HCT116 (cell line): ENCODE results near the gene SNHG17. TPM values are rescaled to one million over a fixed set of nuclear protein-coding genes. Genes with fewer than 3 reads are reported as not detected.

Experiments used
- ATAC-seq: fragments of 200-7000 bp; cut with Tn5 transposase; 2 replicates; pipeline ENCODE4 v1.9.1; 2020; ENCODE audit warnings: mild to moderate bottlenecking, moderate library complexity
- BruUV-seq: library from RNA; stranded (reverse); fragments of 400-500 nt; replicated peaks from 2 replicates; lab custom pipeline; 2021; lab: Mats Ljungman, UMichigan
- CTCF ChIA-PET: fragments of 300-600 bp; sonication (Branson Sonifier 250); formaldehyde crosslinking; loops from one replicate; lab custom pipeline; 2021; ENCODE audit warnings: antibody characterized with exemption; lab: Charles Lee
- POLR2A ChIA-PET: fragments of 300-600, 350-600 bp; sonication (Branson Sonifier 250); formaldehyde crosslinking; loops from one replicate; lab custom pipeline; 2021; ENCODE audit warnings: antibody characterized with exemption; lab: Charles Lee
- RAD21 ChIA-PET, 2 experiments: fragments of 300-600 bp; sonication (Branson Sonifier 250); formaldehyde crosslinking; loops; one replicate each; lab custom pipeline; 2023; ENCODE audit warnings: low total read pairs in 2 of 2; ENCODE audit not compliant: uncharacterized antibody in 2 of 2, unreplicated experiment in 2 of 2, low non-redundant PET in 1 of 2; lab: Charles Lee
- DNase-seq: peaks from one replicate; pipeline ENCODE4 v3.0.0-alpha.2; 2010; ENCODE audit warnings: low read depth, low spot score
- H2AFZ ChIP-seq: fragments of 200-600 bp; shearing (Covaris generic), sonication (generic); 2 replicates; pipeline ENCODE4 v1.6.1; 2017; ENCODE audit warnings: low read depth, mixed run types, mixed read lengths, antibody characterized with exemption, low read length; ENCODE audit not compliant: poor library complexity, severe bottlenecking
- H3K27ac ChIP-seq: 2 replicates; pipeline ENCODE4 v1.5.1; 2012; ENCODE audit warnings: low read depth, low read length
- H3K27me3 ChIP-seq: fragments of 200-600 bp; sonication (generic); 2 replicates; pipeline ENCODE4 v1.6.1; 2016; ENCODE audit warnings: mixed run types, low read length, mixed read lengths; ENCODE audit not compliant: insufficient read depth
- H3K36me3 ChIP-seq, 2 experiments: fragments of 200-500 bp in 1 of 2; fragments of 200-600 bp in 1 of 2; sonication (Bioruptor generic) in 1 of 2; sonication (generic) in 1 of 2; 2 replicates each; pipeline versions ENCODE4 v1.5.1 to v1.6.1; 2014 to 2016; ENCODE audit warnings: low read length in 2 of 2, inconsistent platforms in 1 of 2, mixed read lengths in 1 of 2, mixed run types in 1 of 2; ENCODE audit not compliant: insufficient read depth in 2 of 2, control insufficient read depth in 1 of 2
- H3K4me1 ChIP-seq, 2 experiments: fragments of 200-600 bp in 1 of 2; sonication (generic) in 1 of 2; 2 replicates each; pipeline versions ENCODE4 v1.5.1 to v1.6.1; 2012 to 2017; ENCODE audit warnings: low read length in 2 of 2, inconsistent platforms in 1 of 2, mild to moderate bottlenecking in 1 of 2, mixed read lengths in 1 of 2, mixed run types in 1 of 2, moderate library complexity in 1 of 2; ENCODE audit not compliant: insufficient read depth in 2 of 2, control insufficient read depth in 1 of 2
- H3K4me2 ChIP-seq: fragments of 200-600 bp; sonication (generic); 2 replicates; pipeline ENCODE4 v1.6.1; 2017; ENCODE audit warnings: mixed run types, low read length, mixed read lengths
- H3K4me3 ChIP-seq, 2 experiments: fragments of 200-600 bp in 1 of 2; sonication (generic) in 1 of 2; replicated peaks in 1 of 2; 2 replicates each; pipeline ENCODE4 v1.5.1; 2011 to 2016; ENCODE audit warnings: low read length in 2 of 2, control low read depth in 1 of 2, low read depth in 1 of 2, mild to moderate bottlenecking in 1 of 2, mixed read lengths in 1 of 2, mixed run types in 1 of 2
- H3K79me2 ChIP-seq: fragments of 200-600 bp; sonication (generic); 2 replicates; pipeline ENCODE4 v1.6.1; 2017; ENCODE audit warnings: mild to moderate bottlenecking, mixed run types, low read length, moderate library complexity, mixed read lengths; ENCODE audit not compliant: insufficient read depth
- H3K9ac ChIP-seq: fragments of 200-600 bp; sonication (generic); 2 replicates; pipeline ENCODE4 v1.6.1; 2016; ENCODE audit warnings: low read length, mixed read lengths
- H3K9me2 ChIP-seq: fragments of 200-600 bp; sonication (generic), shearing (Covaris generic); 2 replicates; pipeline ENCODE4 v1.6.1; 2017; ENCODE audit warnings: mixed run types, mild to moderate bottlenecking, moderate library complexity; ENCODE audit not compliant: insufficient read depth
- H3K9me3 ChIP-seq, 2 experiments: fragments of 200-500 bp in 1 of 2; fragments of 200-600 bp in 1 of 2; sonication (Bioruptor generic) in 1 of 2; sonication (generic) in 1 of 2; 2 replicates each; pipeline ENCODE4 v1.6.1; 2014 to 2017; ENCODE audit warnings: low read length in 2 of 2, mixed read lengths in 2 of 2, inconsistent platforms in 1 of 2, low read depth in 1 of 2, mild to moderate bottlenecking in 1 of 2, mixed run types in 1 of 2, moderate library complexity in 1 of 2; ENCODE audit not compliant: control insufficient read depth in 1 of 2, insufficient read depth in 1 of 2
- H4K20me1 ChIP-seq: fragments of 200-600 bp; sonication (generic), shearing (Covaris generic); 2 replicates; pipeline ENCODE4 v1.6.1; 2017; ENCODE audit warnings: mixed run types, mild to moderate bottlenecking, moderate library complexity; ENCODE audit not compliant: insufficient read depth
- ATF3 ChIP-seq: IDR thresholded peaks from 2 replicates; pipeline ENCODE4 v1.6.1; 2012
- CBX3 ChIP-seq: IDR thresholded peaks from 2 replicates; pipeline ENCODE4 v1.6.1; 2012; ENCODE audit warnings: low read depth
- CEBPB ChIP-seq: IDR thresholded peaks from 2 replicates; pipeline ENCODE4 v1.6.1; 2012; ENCODE audit warnings: low read depth
- EGR1 ChIP-seq: IDR thresholded peaks from 2 replicates; pipeline ENCODE4 v1.6.1; 2012; ENCODE audit warnings: low read depth
- ELF1 ChIP-seq: IDR thresholded peaks from 2 replicates; pipeline ENCODE4 v1.6.1; 2012; ENCODE audit warnings: low read depth, borderline replicate concordance
- EZH2phosphoT487 ChIP-seq: fragments of 200-600 bp; IDR thresholded peaks from 2 replicates; pipeline ENCODE4 v1.6.1; 2018; ENCODE audit warnings: antibody characterized with exemption, borderline replicate concordance
- FOSL1 ChIP-seq: IDR thresholded peaks from 2 replicates; pipeline ENCODE4 v1.6.1; 2012; ENCODE audit warnings: low read depth
- JUND ChIP-seq: IDR thresholded peaks from 2 replicates; pipeline ENCODE4 v1.6.1; 2012
- POLR2A ChIP-seq: IDR thresholded peaks from 2 replicates; pipeline ENCODE4 v1.7.0; 2011; ENCODE audit warnings: borderline replicate concordance; ENCODE audit not compliant: insufficient read depth, insufficient read length; ENCODE audit errors: extremely low read depth
- RAD21 ChIP-seq: IDR thresholded peaks from 2 replicates; pipeline ENCODE4 v1.6.1; 2012; ENCODE audit warnings: low read depth, mild to moderate bottlenecking
- REST ChIP-seq: IDR thresholded peaks from 2 replicates; pipeline ENCODE4 v1.6.1; 2012; ENCODE audit warnings: low read depth
- SRF ChIP-seq: IDR thresholded peaks from 2 replicates; pipeline ENCODE4 v1.6.1; 2012; ENCODE audit warnings: low read depth
- TCF7L2 ChIP-seq: IDR thresholded peaks from 2 replicates; pipeline ENCODE4 v1.7.0; 2011; ENCODE audit warnings: borderline replicate concordance, inconsistent platforms; ENCODE audit not compliant: insufficient read depth, insufficient read length; ENCODE audit errors: extremely low read depth
- ZBTB33 ChIP-seq: IDR thresholded peaks from 2 replicates; pipeline ENCODE4 v1.6.1; 2011; ENCODE audit warnings: mild to moderate bottlenecking, low read length, moderate library complexity; ENCODE audit not compliant: insufficient replicate concordance; ENCODE audit errors: extremely low read depth
- ZFX ChIP-seq: fragments of 450-650 bp; IDR thresholded peaks from 2 replicates; pipeline ENCODE4 v1.6.1; 2017
- ZNF274 ChIP-seq: fragments of 200-500 bp; sonication (Bioruptor generic); IDR thresholded peaks from 2 replicates; pipeline ENCODE4 v1.6.1; 2014; ENCODE audit warnings: mild to moderate bottlenecking, low read depth, low read length, inconsistent platforms
- intact Hi-C: fragments of 100-400 bp; cut with micrococcal nuclease; formaldehyde crosslinking; loops from 2 replicates; pipeline ENCODE4 v1.10.0; 2022
- total RNA-seq: library from RNA; stranded (reverse); gene quantifications from one replicate; pipeline ENCODE4 v1.2.1, GENCODE V29; 2021; ENCODE audit not compliant: unreplicated experiment

Gene SNHG17
- total RNA-seq, 1 experiment from 2014 or later: 65.7 TPM

- Histone ChIP-seq H3K27ac (no peak overlapping the region), H3K27me3 (no peaks in the 10 kb centered on the region), H3K9ac (no peak overlapping the region), H3K9me2 (no peaks in the 10 kb centered on the region), H3K4me2 (no peak overlapping the region), H3K79me2 (peaks cover 57% of the 10 kb centered on the region), H4K20me1 (peaks cover 50% of the 10 kb centered on the region; the same call in 1 of the 2 replicates)
- POLR2A ChIA-PET: no interaction called here
- no TSS peak for BruUV-seq
- no peak for TF ChIP-seq POLR2A
- TF ChIP-seq FOSL1: no peak
- no peak for TF ChIP-seq SRF
- TF ChIP-seq ZNF274: no peak
- TF ChIP-seq JUND: no peak
- TF ChIP-seq EZH2phosphoT487: no peak
- TF ChIP-seq EGR1: no peak
- no peak for TF ChIP-seq ATF3
- no peak for TF ChIP-seq RAD21
- TF ChIP-seq ZFX: no peak
- no peak for TF ChIP-seq ZBTB33
- no peak for TF ChIP-seq REST
- TF ChIP-seq ELF1: no peak
- no peak for TF ChIP-seq CBX3
- TF ChIP-seq TCF7L2: no peak
- TF ChIP-seq CEBPB: no peak
- TF ChIP-seq, all 23 proteins: peak for 0
- ChIA-PET RAD21 (no interaction called here), CTCF (no interaction called here)
- ATAC-seq (no peak), DNase-seq (no peak)
- no peaks in the 10 kb centered on the region for H3K4me1 ChIP-seq
- intact Hi-C loops: no loop called here
- H3K36me3 ChIP-seq: peaks cover 65 to 84% of the 10 kb centered on the region in 2 experiments
- H3K4me3 ChIP-seq: no peak overlapping the region
- H3K9me3 ChIP-seq: no peaks in the 10 kb centered on the region
- no peak overlapping the region for H2AFZ ChIP-seq
Observed at GRCh38 chr20:38421915-38422314, 13.2 kb downstream of the SNHG17 start.
